Fibroblast of pulmonary artery (primary cell): ENCODE data around the gene NFASC.

ENCODE experiments used
- DNase-seq: peaks from one replicate; pipeline ENCODE4 v3.0.0-alpha.2; 2010; ENCODE audit warnings: low read depth
- H3K4me3 ChIP-seq: replicated peaks from 2 replicates; pipeline ENCODE4 v1.5.1; 2011; ENCODE audit warnings: low read depth, mild to moderate bottlenecking, control low read depth, low read length, moderate library complexity
- TF ChIP-seq, protein P1 (sequence below): IDR thresholded peaks from 2 replicates; pipeline ENCODE4 v1.5.1; 2011; ENCODE audit warnings: mild to moderate bottlenecking, control low read depth, low read length, inconsistent platforms; ENCODE audit errors: missing control alignments

Gene NFASC

DNA sequence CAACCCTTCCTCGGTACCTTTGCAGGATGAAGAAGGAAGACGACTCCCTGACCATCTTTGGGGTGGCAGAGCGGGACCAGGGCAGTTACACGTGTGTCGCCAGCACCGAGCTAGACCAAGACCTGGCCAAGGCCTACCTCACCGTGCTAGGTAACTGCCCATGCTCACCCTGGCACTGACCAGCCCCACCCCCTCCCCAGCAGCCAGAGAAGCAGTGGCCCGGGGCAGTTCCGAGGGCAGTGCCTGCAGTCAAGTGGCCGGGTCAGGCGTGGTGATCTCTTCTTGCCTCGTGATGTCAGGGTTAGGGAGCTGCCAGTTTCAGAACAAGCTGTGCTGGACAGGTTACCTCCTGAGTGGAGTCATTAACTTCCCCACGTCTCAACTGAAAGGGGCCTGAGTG, 106.0 kb downstream of the NFASC start:
- DNase-seq, result no peak
- no peak overlapping the region for H3K4me3 ChIP-seq
- TF ChIP-seq, protein P1, sequence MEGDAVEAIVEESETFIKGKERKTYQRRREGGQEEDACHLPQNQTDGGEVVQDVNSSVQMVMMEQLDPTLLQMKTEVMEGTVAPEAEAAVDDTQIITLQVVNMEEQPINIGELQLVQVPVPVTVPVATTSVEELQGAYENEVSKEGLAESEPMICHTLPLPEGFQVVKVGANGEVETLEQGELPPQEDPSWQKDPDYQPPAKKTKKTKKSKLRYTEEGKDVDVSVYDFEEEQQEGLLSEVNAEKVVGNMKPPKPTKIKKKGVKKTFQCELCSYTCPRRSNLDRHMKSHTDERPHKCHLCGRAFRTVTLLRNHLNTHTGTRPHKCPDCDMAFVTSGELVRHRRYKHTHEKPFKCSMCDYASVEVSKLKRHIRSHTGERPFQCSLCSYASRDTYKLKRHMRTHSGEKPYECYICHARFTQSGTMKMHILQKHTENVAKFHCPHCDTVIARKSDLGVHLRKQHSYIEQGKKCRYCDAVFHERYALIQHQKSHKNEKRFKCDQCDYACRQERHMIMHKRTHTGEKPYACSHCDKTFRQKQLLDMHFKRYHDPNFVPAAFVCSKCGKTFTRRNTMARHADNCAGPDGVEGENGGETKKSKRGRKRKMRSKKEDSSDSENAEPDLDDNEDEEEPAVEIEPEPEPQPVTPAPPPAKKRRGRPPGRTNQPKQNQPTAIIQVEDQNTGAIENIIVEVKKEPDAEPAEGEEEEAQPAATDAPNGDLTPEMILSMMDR, result no peak

DNA sequence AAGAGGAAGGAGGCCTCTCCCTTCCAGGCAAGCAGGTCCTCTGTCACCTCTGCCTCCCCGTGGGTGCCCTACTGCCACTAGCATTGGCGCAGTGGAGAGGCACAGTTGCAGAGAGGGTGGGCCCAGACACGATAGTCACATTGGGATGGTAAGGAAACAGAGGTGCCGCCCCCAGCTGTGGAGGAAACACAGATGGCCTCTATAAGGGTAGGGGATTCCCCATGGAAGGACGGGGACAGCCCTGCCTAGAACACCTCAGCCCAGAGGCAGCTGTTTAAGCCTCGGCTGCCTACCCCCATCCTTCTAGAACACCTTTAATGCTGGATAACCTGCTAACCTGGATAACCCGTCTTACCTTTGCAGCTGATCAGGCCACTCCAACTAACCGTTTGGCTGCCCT, 106.7 kb downstream of the NFASC start:
- H3K4me3 ChIP-seq, result no peak overlapping the region
- no peak for DNase-seq
- TF ChIP-seq, protein P1, result no peak

DNA sequence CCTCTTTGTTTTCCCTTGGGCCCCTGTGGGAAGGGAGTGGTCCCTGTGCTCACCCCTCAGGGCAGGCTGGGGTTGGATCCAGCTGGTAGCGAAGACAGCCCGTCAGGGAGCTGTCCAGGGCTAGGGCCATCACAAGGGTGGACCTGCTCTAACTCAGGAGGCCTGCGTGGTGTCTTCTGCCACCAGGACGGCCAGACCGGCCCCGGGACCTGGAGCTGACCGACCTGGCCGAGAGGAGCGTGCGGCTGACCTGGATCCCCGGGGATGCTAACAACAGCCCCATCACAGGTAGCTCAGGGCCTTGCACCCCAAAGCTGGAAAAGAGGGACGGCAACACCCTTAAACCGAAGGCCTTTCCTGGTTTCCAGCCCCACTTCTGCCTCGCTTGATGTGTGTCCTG, 108.1 kb downstream of the NFASC start:
- TF ChIP-seq, protein P1, result no peak
- no peak for DNase-seq
- no peak overlapping the region for H3K4me3 ChIP-seq

DNA sequence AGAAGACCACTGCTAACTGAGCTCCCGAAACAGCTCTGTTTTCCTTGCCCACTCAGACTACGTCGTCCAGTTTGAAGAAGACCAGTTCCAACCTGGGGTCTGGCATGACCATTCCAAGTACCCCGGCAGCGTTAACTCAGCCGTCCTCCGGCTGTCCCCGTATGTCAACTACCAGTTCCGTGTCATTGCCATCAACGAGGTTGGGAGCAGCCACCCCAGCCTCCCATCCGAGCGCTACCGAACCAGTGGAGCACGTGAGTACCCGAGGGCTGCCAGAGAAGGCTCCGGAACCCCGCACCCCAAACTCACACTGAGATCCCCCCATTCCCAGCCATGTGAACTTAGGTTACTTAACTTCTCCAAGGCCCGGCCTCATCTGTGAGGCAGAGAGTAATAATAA, 108.6 kb downstream of the NFASC start:
- H3K4me3 ChIP-seq, result no peak overlapping the region
- TF ChIP-seq, protein P1, result no peak
- no peak for DNase-seq

DNA sequence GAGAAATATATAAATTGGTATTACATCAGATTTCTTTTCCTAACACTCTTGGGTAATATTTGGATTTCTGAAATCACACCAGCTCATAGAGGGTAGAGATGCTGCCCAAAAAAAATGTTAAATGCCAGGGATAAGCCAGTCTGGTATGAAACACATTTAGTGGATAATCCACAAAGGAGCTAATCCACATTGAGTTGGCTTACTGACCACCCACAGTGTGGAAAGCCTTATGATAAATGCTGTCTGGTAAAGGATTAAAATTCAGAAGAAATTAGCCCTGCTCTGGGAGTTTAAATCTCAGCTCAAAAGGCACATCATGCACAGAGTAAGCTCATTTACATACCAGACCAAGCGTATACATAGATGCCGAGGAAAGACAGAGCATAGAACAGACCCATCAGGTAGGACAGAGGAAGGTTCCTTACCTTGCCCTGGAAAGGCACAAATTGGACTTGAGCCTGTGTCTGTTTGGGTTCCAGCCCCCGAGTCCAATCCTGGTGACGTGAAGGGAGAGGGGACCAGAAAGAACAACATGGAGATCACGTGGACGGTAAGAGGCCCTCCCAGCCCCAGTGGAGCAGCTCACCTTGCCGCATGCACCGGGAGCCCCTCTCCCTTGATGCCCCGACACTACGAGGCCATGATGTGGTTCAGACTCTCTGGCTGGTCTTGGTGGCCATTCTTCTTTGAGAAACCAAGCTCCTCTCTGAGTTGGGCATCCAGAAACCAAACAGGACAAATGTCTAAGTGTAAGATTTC, 109.4 kb downstream of the NFASC start:
- TF ChIP-seq, protein P1, result no peak
- H3K4me3 ChIP-seq, result no peak overlapping the region

DNA sequence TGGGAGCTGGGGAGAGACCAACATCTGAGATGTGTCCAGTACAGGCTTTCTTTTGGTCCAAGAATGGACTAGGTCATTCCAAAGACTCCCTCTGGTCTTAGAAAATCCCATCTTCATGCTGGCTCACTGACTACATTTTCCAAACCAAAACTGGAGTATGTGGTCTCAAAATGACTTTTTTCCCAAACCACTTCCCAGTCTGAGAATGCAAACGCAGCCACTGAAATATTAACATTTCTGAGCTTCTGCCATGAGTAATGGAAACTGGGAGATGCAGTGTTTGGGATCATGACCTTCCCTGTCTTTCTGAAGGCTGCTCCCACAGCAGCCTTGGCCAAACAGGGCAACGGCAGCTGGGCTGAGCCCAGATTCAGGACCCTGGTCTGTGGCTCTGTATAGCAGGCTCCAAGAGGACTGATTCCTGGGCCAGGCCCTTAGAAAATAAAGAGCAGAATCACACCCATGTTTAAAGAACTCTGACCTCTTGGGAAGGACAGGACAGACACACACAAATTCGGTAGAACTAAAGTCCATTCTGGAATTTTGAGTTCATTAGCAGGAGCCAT, 110.3 kb downstream of the NFASC start:
- no peak overlapping the region for H3K4me3 ChIP-seq
- TF ChIP-seq, protein P1, result no peak
- DNase-seq, result no peak

More for the DNA sequence above, 109.4 kb downstream of the NFASC start:
- DNase-seq, result no peak

DNA sequence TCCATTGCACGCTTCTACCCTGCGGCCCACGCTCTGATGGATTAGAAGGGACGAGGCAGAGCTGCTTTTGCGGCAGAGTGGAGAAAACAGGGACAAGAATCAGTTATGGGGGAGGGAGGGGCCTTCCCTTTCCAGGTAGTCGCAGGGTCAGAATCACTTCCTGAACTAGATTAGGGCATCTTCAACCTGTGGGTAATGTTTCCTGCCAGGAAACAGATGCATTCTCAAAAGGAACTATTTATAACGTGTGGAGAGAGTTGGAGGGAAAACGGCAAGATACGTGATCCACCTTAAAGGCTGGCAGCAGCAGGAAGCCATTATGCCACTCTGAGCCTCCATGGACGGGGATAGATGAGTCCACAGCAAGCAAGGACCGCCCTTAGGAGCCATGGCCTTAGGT, 112.5 kb downstream of the NFASC start:
- H3K4me3 ChIP-seq, result no peak overlapping the region
- DNase-seq, result no peak
- TF ChIP-seq, protein P1, result no peak
